DOHH2 (cell line): ENCODE data around the gene CACNA1B.

ENCODE experiments used
- H3F3A ChIP-seq: fragments of 200-600 bp; sonication (generic), shearing (Covaris generic); 2 replicates; pipeline ENCODE4 v1.6.0; 2016; ENCODE audit warnings: antibody characterized with exemption, mild to moderate bottlenecking; ENCODE audit not compliant: control insufficient read depth, insufficient read depth
- H3K27ac ChIP-seq: fragments of 200-600 bp; sonication (generic); 2 replicates; pipeline ENCODE4 v1.5.1; 2014; ENCODE audit warnings: low read depth, mild to moderate bottlenecking, low read length, moderate library complexity
- H3K27me3 ChIP-seq: fragments of 200-600 bp; sonication (generic); 2 replicates; pipeline ENCODE4 v1.6.1; 2014; ENCODE audit warnings: mild to moderate bottlenecking, low read length, mixed read lengths; ENCODE audit not compliant: control insufficient read depth
- H3K36me3 ChIP-seq: fragments of 200-600 bp; sonication (generic); 2 replicates; pipeline ENCODE4 v1.6.1; 2014; ENCODE audit warnings: mild to moderate bottlenecking, low read length, moderate library complexity, mixed read lengths; ENCODE audit not compliant: control insufficient read depth
- H3K4me1 ChIP-seq: fragments of 200-600 bp; sonication (generic); 2 replicates; pipeline ENCODE4 v1.6.1; 2014; ENCODE audit warnings: mild to moderate bottlenecking, low read length, mixed read lengths; ENCODE audit not compliant: control insufficient read depth
- H3K4me2 ChIP-seq: fragments of 200-600 bp; sonication (generic); 2 replicates; pipeline ENCODE4 v1.6.0; 2014; ENCODE audit warnings: mild to moderate bottlenecking, low read length, moderate library complexity
- H3K4me3 ChIP-seq: fragments of 200-600 bp; sonication (generic); 2 replicates; pipeline ENCODE4 v1.5.1; 2014; ENCODE audit warnings: mild to moderate bottlenecking, low read length, mixed read lengths
- H3K79me2 ChIP-seq: fragments of 200-600 bp; sonication (generic); 2 replicates; pipeline ENCODE4 v1.6.1; 2014; ENCODE audit warnings: mild to moderate bottlenecking, low read length, mixed read lengths; ENCODE audit not compliant: control insufficient read depth
- H3K9me2 ChIP-seq: fragments of 200-600 bp; sonication (generic); replicated peaks from 2 replicates; pipeline ENCODE4 v1.6.1; 2014; ENCODE audit warnings: mild to moderate bottlenecking, low read length, mixed read lengths; ENCODE audit not compliant: control insufficient read depth
- H3K9me3 ChIP-seq: fragments of 200-600 bp; sonication (generic); 2 replicates; pipeline ENCODE4 v1.6.1; 2014; ENCODE audit warnings: antibody characterized with exemption, low read length, mixed read lengths; ENCODE audit not compliant: control insufficient read depth, insufficient read depth
- H4K20me1 ChIP-seq: fragments of 200-600 bp; sonication (generic); 2 replicates; pipeline ENCODE4 v1.6.0; 2014; ENCODE audit warnings: low read depth, mild to moderate bottlenecking, antibody characterized with exemption, low read length, moderate library complexity; ENCODE audit not compliant: control insufficient read depth, insufficient read depth
- EZH2phosphoT487 ChIP-seq: fragments of 200-600 bp; sonication (generic); IDR thresholded peaks from 2 replicates; pipeline ENCODE4 v1.6.1; 2017; ENCODE audit warnings: borderline replicate concordance, mild to moderate bottlenecking, antibody characterized with exemption, low read length, moderate library complexity, mixed read lengths
- TF ChIP-seq, protein P1 (sequence below): fragments of 200-600 bp; sonication (generic); IDR thresholded peaks from one replicate; pipeline ENCODE4 v1.5.1; 2014; ENCODE audit warnings: antibody characterized with exemption, mild to moderate bottlenecking, low read depth, low read length; ENCODE audit not compliant: poor library complexity, severe bottlenecking

Gene CACNA1B

DNA sequence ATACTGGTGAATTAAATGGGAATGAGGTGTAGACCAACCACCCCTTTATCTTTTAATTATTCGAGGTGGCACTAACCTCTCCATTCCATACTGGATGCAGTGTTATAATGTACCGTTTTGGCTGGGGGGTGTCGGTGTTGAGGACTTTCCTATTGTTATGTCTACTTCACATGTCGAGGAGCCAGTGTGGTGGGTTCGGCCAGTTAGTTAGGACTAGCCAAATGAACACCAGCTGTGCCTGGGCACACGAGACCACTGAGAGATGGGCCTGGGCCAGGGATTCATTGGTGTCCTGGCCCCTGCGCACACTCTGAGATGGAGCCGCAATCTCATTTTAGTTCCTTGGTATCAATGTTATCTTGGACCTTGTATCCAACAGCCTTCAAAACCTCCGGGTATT is 186.2 kb downstream of the CACNA1B start:
- Histone ChIP-seq H3K9me2 (no peaks in the 10 kb centered on the region), H4K20me1 (no peaks in the 10 kb centered on the region), H3K79me2 (no peaks in the 10 kb centered on the region), H3K9me3 (no peaks in the 10 kb centered on the region), H3K27ac (no peak overlapping the region), H3K4me1 (no peaks in the 10 kb centered on the region), H3K36me3 (no peaks in the 10 kb centered on the region), H3K4me2 (no peak overlapping the region), H3K27me3 (no peaks in the 10 kb centered on the region), H3F3A (no peaks in the 10 kb centered on the region), H3K4me3 (no peak overlapping the region)
- no peak for TF ChIP-seq EZH2phosphoT487
- TF ChIP-seq, protein P1, sequence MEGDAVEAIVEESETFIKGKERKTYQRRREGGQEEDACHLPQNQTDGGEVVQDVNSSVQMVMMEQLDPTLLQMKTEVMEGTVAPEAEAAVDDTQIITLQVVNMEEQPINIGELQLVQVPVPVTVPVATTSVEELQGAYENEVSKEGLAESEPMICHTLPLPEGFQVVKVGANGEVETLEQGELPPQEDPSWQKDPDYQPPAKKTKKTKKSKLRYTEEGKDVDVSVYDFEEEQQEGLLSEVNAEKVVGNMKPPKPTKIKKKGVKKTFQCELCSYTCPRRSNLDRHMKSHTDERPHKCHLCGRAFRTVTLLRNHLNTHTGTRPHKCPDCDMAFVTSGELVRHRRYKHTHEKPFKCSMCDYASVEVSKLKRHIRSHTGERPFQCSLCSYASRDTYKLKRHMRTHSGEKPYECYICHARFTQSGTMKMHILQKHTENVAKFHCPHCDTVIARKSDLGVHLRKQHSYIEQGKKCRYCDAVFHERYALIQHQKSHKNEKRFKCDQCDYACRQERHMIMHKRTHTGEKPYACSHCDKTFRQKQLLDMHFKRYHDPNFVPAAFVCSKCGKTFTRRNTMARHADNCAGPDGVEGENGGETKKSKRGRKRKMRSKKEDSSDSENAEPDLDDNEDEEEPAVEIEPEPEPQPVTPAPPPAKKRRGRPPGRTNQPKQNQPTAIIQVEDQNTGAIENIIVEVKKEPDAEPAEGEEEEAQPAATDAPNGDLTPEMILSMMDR = no peak

DNA sequence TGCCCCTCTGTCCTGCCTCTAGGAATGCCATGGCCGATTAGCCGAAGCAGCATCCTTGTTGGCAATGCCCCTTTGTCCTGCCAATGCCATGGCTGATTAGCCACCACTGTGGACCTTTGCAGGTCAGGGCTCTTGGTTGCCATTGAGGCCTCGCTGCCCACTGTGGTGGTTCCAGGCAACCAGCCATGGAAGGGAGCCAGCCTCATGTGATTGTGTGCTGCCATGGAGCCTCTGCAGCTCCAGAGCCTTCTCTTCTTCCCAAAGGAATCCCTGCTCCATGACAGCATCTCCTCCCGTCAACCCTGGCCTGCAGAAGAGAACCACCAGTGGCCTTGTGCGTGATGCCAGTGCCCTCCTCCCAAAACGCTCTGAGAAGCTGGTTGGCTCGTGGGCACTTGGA is 187.0 kb downstream of the CACNA1B start:
- Histone ChIP-seq H3K9me3 (no peaks in the 10 kb centered on the region), H3K27me3 (no peaks in the 10 kb centered on the region), H3K9me2 (no peaks in the 10 kb centered on the region), H3K36me3 (no peaks in the 10 kb centered on the region), H4K20me1 (no peaks in the 10 kb centered on the region), H3K4me1 (no peaks in the 10 kb centered on the region), H3K79me2 (no peaks in the 10 kb centered on the region), H3K27ac (no peak overlapping the region), H3K4me2 (no peak overlapping the region), H3F3A (no peaks in the 10 kb centered on the region), H3K4me3 (no peak overlapping the region)
- TF ChIP-seq EZH2phosphoT487 = no peak
- TF ChIP-seq, protein P1 = no peak

DNA sequence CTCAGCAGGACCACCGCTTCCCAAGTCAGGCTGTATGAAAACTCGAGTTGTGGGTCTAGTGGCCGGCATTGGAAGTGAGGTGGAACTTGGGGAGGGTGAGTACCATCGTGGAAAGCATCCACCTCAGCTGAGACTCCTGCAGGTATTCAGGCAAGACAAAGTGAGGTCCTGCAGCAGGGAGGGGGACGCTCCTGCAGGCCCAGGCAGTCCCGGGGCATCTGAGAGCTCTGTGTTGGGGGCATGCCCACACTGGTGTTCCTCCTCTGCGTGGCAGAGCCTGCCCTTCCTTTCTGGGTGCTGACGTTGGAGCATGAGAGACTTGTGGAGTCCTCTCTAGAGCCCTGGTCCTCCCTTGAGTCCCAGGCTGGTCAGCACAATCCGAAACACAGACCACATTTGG is 187.7 kb downstream of the CACNA1B start:
- Histone ChIP-seq H3K79me2 (no peaks in the 10 kb centered on the region), H3K27ac (no peak overlapping the region), H3K4me2 (no peak overlapping the region), H3K4me1 (no peaks in the 10 kb centered on the region), H4K20me1 (no peaks in the 10 kb centered on the region), H3K36me3 (no peaks in the 10 kb centered on the region), H3K27me3 (no peaks in the 10 kb centered on the region), H3K9me2 (no peaks in the 10 kb centered on the region), H3F3A (no peaks in the 10 kb centered on the region), H3K4me3 (no peak overlapping the region), H3K9me3 (no peaks in the 10 kb centered on the region)
- TF ChIP-seq, protein P1 = no peak
- no peak for TF ChIP-seq EZH2phosphoT487

DNA sequence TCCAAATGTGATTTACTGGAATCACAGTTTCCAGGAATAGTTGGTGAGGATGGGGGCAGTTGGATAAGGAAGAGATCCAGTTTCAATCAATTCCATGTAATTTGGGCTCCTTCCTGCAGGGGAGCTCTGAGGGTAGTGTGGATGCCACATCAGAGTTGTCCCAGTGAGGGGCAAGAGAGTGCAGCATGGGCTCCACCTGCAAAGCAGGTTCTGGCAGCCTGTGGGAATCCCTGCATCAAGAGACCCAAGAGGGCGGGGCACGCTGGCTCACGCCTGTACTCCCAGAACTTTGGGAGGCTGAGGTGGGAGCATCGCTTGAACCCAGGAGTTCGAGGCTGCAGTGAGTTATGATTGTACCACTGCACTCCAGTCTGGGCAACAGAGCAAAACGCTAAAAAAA is 188.5 kb downstream of the CACNA1B start:
- H3K36me3 ChIP-seq = no peaks in the 10 kb centered on the region
- H3K9me3 ChIP-seq = no peaks in the 10 kb centered on the region
- TF ChIP-seq, protein P1 = no peak
- TF ChIP-seq EZH2phosphoT487 = no peak
- H3K4me3 ChIP-seq = no peak overlapping the region
- H3K4me2 ChIP-seq = no peak overlapping the region
- no peaks in the 10 kb centered on the region for H3K27me3 ChIP-seq
- H3K79me2 ChIP-seq = no peaks in the 10 kb centered on the region
- no peaks in the 10 kb centered on the region for H3K9me2 ChIP-seq
- no peaks in the 10 kb centered on the region for H4K20me1 ChIP-seq
- H3F3A ChIP-seq = no peaks in the 10 kb centered on the region
- no peaks in the 10 kb centered on the region for H3K4me1 ChIP-seq
- H3K27ac ChIP-seq = no peak overlapping the region
